Hindlimb muscle (tissue), 1 donor: ENCODE results near the gene MAST4. TPM values are rescaled to one million over a fixed set of nuclear protein-coding genes. Genes with fewer than 3 reads are reported as not detected.
"Not testable (repeated sequence)": the region's sequence is repeated elsewhere in the genome, so short reads cannot be mapped to it uniquely, and the experiment has no call there.

Experiments used
- DNase-seq: peaks from one replicate; pipeline ENCODE4 v3.0.0-alpha.2; 2013
- polyA plus RNA-seq: library from polyadenylated mRNA; unstranded; fragments of 120-200 nt; gene quantifications from one replicate; pipeline ENCODE4 v1.2.1, GENCODE V29; 2013; ENCODE audit not compliant: insufficient read length

MAST4 gene
- polyA plus RNA-seq, 1 donor: 14.1 TPM

GRCh38 chr5:67095346-67096171, 499.4 kb downstream of the MAST4 start:
- peak; percentile 76 for DNase-seq

- DNase-seq: no peak
Measured at GRCh38 chr5:67098656-67099055, 502.5 kb downstream of the MAST4 start.

GRCh38 chr5:67100301-67100700, 504.1 kb downstream of the MAST4 start:
- DNase-seq: no peak

GRCh38 chr5:67102708-67103107, 506.5 kb downstream of the MAST4 start:
- DNase-seq: no peak

GRCh38 chr5:67104859-67105258, 508.7 kb downstream of the MAST4 start:
- no peak for DNase-seq

GRCh38 chr5:67105270-67105669, 509.1 kb downstream of the MAST4 start:
- DNase-seq: no peak

- no peak for DNase-seq
Measured at GRCh38 chr5:67106626-67107342, 510.6 kb downstream of the MAST4 start.

GRCh38 chr5:67111779-67112178, 515.6 kb downstream of the MAST4 start:
- no peak for DNase-seq

- no peak for DNase-seq
Measured at GRCh38 chr5:67115246-67115645, 519.1 kb downstream of the MAST4 start.

- DNase-seq: no peak
Measured at GRCh38 chr5:67115817-67116216, 519.6 kb downstream of the MAST4 start.

- no peak for DNase-seq
Measured at GRCh38 chr5:67118050-67118620, 521.9 kb downstream of the MAST4 start.

- no peak for DNase-seq
Measured at GRCh38 chr5:67119010-67119409, 522.8 kb downstream of the MAST4 start.

GRCh38 chr5:67120032-67120431, 523.8 kb downstream of the MAST4 start:
- no peak for DNase-seq

GRCh38 chr5:67123819-67124218, 527.6 kb downstream of the MAST4 start:
- no peak for DNase-seq

GRCh38 chr5:67124556-67124955, 528.4 kb downstream of the MAST4 start:
- no peak for DNase-seq

- not testable (repeated sequence) for DNase-seq
Measured at GRCh38 chr5:67127347-67127895, 531.2 kb downstream of the MAST4 start.

- DNase-seq: no peak
Measured at GRCh38 chr5:67129768-67130167, 533.6 kb downstream of the MAST4 start.

- DNase-seq: no peak
Measured at GRCh38 chr5:67133217-67133616, 537.0 kb downstream of the MAST4 start.

- no peak for DNase-seq
Measured at GRCh38 chr5:67133776-67134175, 537.6 kb downstream of the MAST4 start.

- DNase-seq: no peak
Measured at GRCh38 chr5:67135381-67135984, 539.3 kb downstream of the MAST4 start.

- no peak for DNase-seq
Measured at GRCh38 chr5:67139030-67139429, 542.8 kb downstream of the MAST4 start.

GRCh38 chr5:67140413-67140812, 544.2 kb downstream of the MAST4 start:
- DNase-seq: no peak

GRCh38 chr5:67141644-67142043, 545.5 kb downstream of the MAST4 start:
- DNase-seq: no peak
